HCT116 (cell line): ENCODE data around the gene MGAT4C. TPM values are rescaled to one million over a fixed set of nuclear protein-coding genes. Genes with fewer than 3 reads are reported as not detected.

Experiments
- ATAC-seq: fragments of 200-7000 bp; cut with Tn5 transposase; 2 replicates; pipeline ENCODE4 v1.9.1; 2020; ENCODE audit warnings: mild to moderate bottlenecking, moderate library complexity
- BruUV-seq: library from RNA; stranded (reverse); fragments of 400-500 nt; replicated peaks from 2 replicates; lab custom pipeline; 2021; lab: Mats Ljungman, UMichigan
- CTCF ChIA-PET: fragments of 300-600 bp; sonication (Branson Sonifier 250); formaldehyde crosslinking; loops from one replicate; lab custom pipeline; 2021; ENCODE audit warnings: antibody characterized with exemption; lab: Charles Lee
- POLR2A ChIA-PET: fragments of 300-600, 350-600 bp; sonication (Branson Sonifier 250); formaldehyde crosslinking; loops from one replicate; lab custom pipeline; 2021; ENCODE audit warnings: antibody characterized with exemption; lab: Charles Lee
- RAD21 ChIA-PET, 2 experiments: fragments of 300-600 bp; sonication (Branson Sonifier 250); formaldehyde crosslinking; loops; one replicate each; lab custom pipeline; 2023; ENCODE audit warnings: low total read pairs in 2 of 2; ENCODE audit not compliant: uncharacterized antibody in 2 of 2, unreplicated experiment in 2 of 2, low non-redundant PET in 1 of 2; lab: Charles Lee
- DNase-seq: peaks from one replicate; pipeline ENCODE4 v3.0.0-alpha.2; 2010; ENCODE audit warnings: low read depth, low spot score
- H2AFZ ChIP-seq: fragments of 200-600 bp; shearing (Covaris generic), sonication (generic); 2 replicates; pipeline ENCODE4 v1.6.1; 2017; ENCODE audit warnings: low read depth, mixed run types, mixed read lengths, antibody characterized with exemption, low read length; ENCODE audit not compliant: poor library complexity, severe bottlenecking
- H3K27ac ChIP-seq: 2 replicates; pipeline ENCODE4 v1.5.1; 2012; ENCODE audit warnings: low read depth, low read length
- H3K27me3 ChIP-seq: fragments of 200-600 bp; sonication (generic); 2 replicates; pipeline ENCODE4 v1.6.1; 2016; ENCODE audit warnings: mixed run types, low read length, mixed read lengths; ENCODE audit not compliant: insufficient read depth
- H3K36me3 ChIP-seq, 2 experiments: fragments of 200-500 bp in 1 of 2; fragments of 200-600 bp in 1 of 2; sonication (Bioruptor generic) in 1 of 2; sonication (generic) in 1 of 2; 2 replicates each; pipeline versions ENCODE4 v1.5.1 to v1.6.1; 2014 to 2016; ENCODE audit warnings: low read length in 2 of 2, inconsistent platforms in 1 of 2, mixed read lengths in 1 of 2, mixed run types in 1 of 2; ENCODE audit not compliant: insufficient read depth in 2 of 2, control insufficient read depth in 1 of 2
- H3K4me1 ChIP-seq, 2 experiments: fragments of 200-600 bp in 1 of 2; sonication (generic) in 1 of 2; 2 replicates each; pipeline versions ENCODE4 v1.5.1 to v1.6.1; 2012 to 2017; ENCODE audit warnings: low read length in 2 of 2, inconsistent platforms in 1 of 2, mild to moderate bottlenecking in 1 of 2, mixed read lengths in 1 of 2, mixed run types in 1 of 2, moderate library complexity in 1 of 2; ENCODE audit not compliant: insufficient read depth in 2 of 2, control insufficient read depth in 1 of 2
- H3K4me2 ChIP-seq: fragments of 200-600 bp; sonication (generic); 2 replicates; pipeline ENCODE4 v1.6.1; 2017; ENCODE audit warnings: mixed run types, low read length, mixed read lengths
- H3K4me3 ChIP-seq, 2 experiments: fragments of 200-600 bp in 1 of 2; sonication (generic) in 1 of 2; replicated peaks in 1 of 2; 2 replicates each; pipeline ENCODE4 v1.5.1; 2011 to 2016; ENCODE audit warnings: low read length in 2 of 2, control low read depth in 1 of 2, low read depth in 1 of 2, mild to moderate bottlenecking in 1 of 2, mixed read lengths in 1 of 2, mixed run types in 1 of 2
- H3K79me2 ChIP-seq: fragments of 200-600 bp; sonication (generic); 2 replicates; pipeline ENCODE4 v1.6.1; 2017; ENCODE audit warnings: mild to moderate bottlenecking, mixed run types, low read length, moderate library complexity, mixed read lengths; ENCODE audit not compliant: insufficient read depth
- H3K9ac ChIP-seq: fragments of 200-600 bp; sonication (generic); 2 replicates; pipeline ENCODE4 v1.6.1; 2016; ENCODE audit warnings: low read length, mixed read lengths
- H3K9me2 ChIP-seq: fragments of 200-600 bp; sonication (generic), shearing (Covaris generic); 2 replicates; pipeline ENCODE4 v1.6.1; 2017; ENCODE audit warnings: mixed run types, mild to moderate bottlenecking, moderate library complexity; ENCODE audit not compliant: insufficient read depth
- H3K9me3 ChIP-seq, 2 experiments: fragments of 200-500 bp in 1 of 2; fragments of 200-600 bp in 1 of 2; sonication (Bioruptor generic) in 1 of 2; sonication (generic) in 1 of 2; 2 replicates each; pipeline ENCODE4 v1.6.1; 2014 to 2017; ENCODE audit warnings: low read length in 2 of 2, mixed read lengths in 2 of 2, inconsistent platforms in 1 of 2, low read depth in 1 of 2, mild to moderate bottlenecking in 1 of 2, mixed run types in 1 of 2, moderate library complexity in 1 of 2; ENCODE audit not compliant: control insufficient read depth in 1 of 2, insufficient read depth in 1 of 2
- H4K20me1 ChIP-seq: fragments of 200-600 bp; sonication (generic), shearing (Covaris generic); 2 replicates; pipeline ENCODE4 v1.6.1; 2017; ENCODE audit warnings: mixed run types, mild to moderate bottlenecking, moderate library complexity; ENCODE audit not compliant: insufficient read depth
- CTCF ChIP-seq, 3 experiments: fragments of 200-600 bp in 1 of 3; sonication (generic) in 1 of 3; IDR thresholded peaks in 2 of 3; conservative IDR thresholded peaks in 1 of 3; 2 replicates each; pipeline ENCODE4 v1.5.1; 2012 to 2017; ENCODE audit warnings: low read depth in 2 of 3, low read length in 2 of 3, antibody characterized with exemption in 1 of 3, borderline replicate concordance in 1 of 3, control low read depth in 1 of 3, mild to moderate bottlenecking in 1 of 3, mixed read lengths in 1 of 3, mixed run types in 1 of 3, moderate library complexity in 1 of 3; ENCODE audit not compliant: insufficient read depth in 1 of 3
- EGR1 ChIP-seq: IDR thresholded peaks from 2 replicates; pipeline ENCODE4 v1.6.1; 2012; ENCODE audit warnings: low read depth
- EZH2phosphoT487 ChIP-seq: fragments of 200-600 bp; IDR thresholded peaks from 2 replicates; pipeline ENCODE4 v1.6.1; 2018; ENCODE audit warnings: antibody characterized with exemption, borderline replicate concordance
- JUND ChIP-seq: IDR thresholded peaks from 2 replicates; pipeline ENCODE4 v1.6.1; 2012
- MAX ChIP-seq: IDR thresholded peaks from 2 replicates; pipeline ENCODE4 v1.6.1; 2012
- POLR2AphosphoS5 ChIP-seq: IDR thresholded peaks from 2 replicates; pipeline ENCODE4 v1.6.1; 2011; ENCODE audit warnings: mild to moderate bottlenecking, low read depth, low read length, moderate library complexity
- SP1 ChIP-seq: IDR thresholded peaks from 2 replicates; pipeline ENCODE4 v1.6.1; 2012; ENCODE audit warnings: low read depth
- ZBTB33 ChIP-seq: IDR thresholded peaks from 2 replicates; pipeline ENCODE4 v1.6.1; 2011; ENCODE audit warnings: mild to moderate bottlenecking, low read length, moderate library complexity; ENCODE audit not compliant: insufficient replicate concordance; ENCODE audit errors: extremely low read depth
- ZNF274 ChIP-seq: fragments of 200-500 bp; sonication (Bioruptor generic); IDR thresholded peaks from 2 replicates; pipeline ENCODE4 v1.6.1; 2014; ENCODE audit warnings: mild to moderate bottlenecking, low read depth, low read length, inconsistent platforms
- intact Hi-C: fragments of 100-400 bp; cut with micrococcal nuclease; formaldehyde crosslinking; loops from 2 replicates; pipeline ENCODE4 v1.10.0; 2022
- total RNA-seq: library from RNA; stranded (reverse); gene quantifications from one replicate; pipeline ENCODE4 v1.2.1, GENCODE V29; 2021; ENCODE audit not compliant: unreplicated experiment

Gene MGAT4C
- total RNA-seq, 1 experiment from 2014 or later, result not detected

- H3K9me3 ChIP-seq, result no peaks in the 10 kb centered on the region
- no peak overlapping the region for H3K9ac ChIP-seq
- no peak overlapping the region for H3K27ac ChIP-seq
- no peak overlapping the region for H3K4me2 ChIP-seq
- no peak overlapping the region for H2AFZ ChIP-seq
- ChIA-PET POLR2A (no interaction called here), RAD21 (no interaction called here), CTCF (no interaction called here)
- no peaks in the 10 kb centered on the region for H3K27me3 ChIP-seq
- H3K4me3 ChIP-seq, result no peak overlapping the region
- H4K20me1 ChIP-seq, result no peaks in the 10 kb centered on the region
- H3K9me2 ChIP-seq, result no peaks in the 10 kb centered on the region
- H3K36me3 ChIP-seq, result no peaks in the 10 kb centered on the region
- TF ChIP-seq CTCF (IDR thresholded peaks at IDR 0.05 in 2 of 3, conservative IDR thresholded peaks at IDR 0.05 in 1 of 3; ENCODE audit: borderline replicate concordance in 1 of 3, insufficient read depth in 1 of 3, low read depth in 2 of 3, low read length in 2 of 3) (no peak), ZNF274 (no peak), POLR2AphosphoS5 (no peak), EZH2phosphoT487 (no peak), SP1 (no peak), JUND (no peak), ZBTB33 (no peak), EGR1 (no peak), MAX (no peak)
- intact Hi-C loops, result no loop called here
- H3K79me2 ChIP-seq, result no peaks in the 10 kb centered on the region
- ATAC-seq, result no peak
- no TSS peak for BruUV-seq
- H3K4me1 ChIP-seq, result peaks cover 6 to 23% of the 10 kb centered on the region in 2 experiments; a peak in 3 of 4 replicates
- DNase-seq, result no peak
Observed at GRCh38 chr12:86234316-86234855, 21.8 kb downstream of the MGAT4C start.
